HG03460 (cell line): ENCODE results near the gene RAB22A.

Source experiments
- ATAC-seq: cut with Tn5 transposase; IDR thresholded peaks from one replicate; pipeline ENCODE4 v1.9.1; 2021; ENCODE audit not compliant: unreplicated experiment

RAB22A gene

GRCh38 chr20:58309591-58310290, at the start of gene RAB22A:
Gene RAB22A (plus strand): TSS chr20:58309715. CDS start chr20:58309977, 262 bp downstream.
- ATAC-seq, result peak; percentile 70

- no peak for ATAC-seq
Observed at GRCh38 chr20:58260006-58260405, 49.5 kb upstream of the RAB22A start.

GRCh38 chr20:58261660-58262059, 47.9 kb upstream of the RAB22A start:
- ATAC-seq, result no peak

- ATAC-seq, result no peak
Observed at GRCh38 chr20:58264271-58264670, 45.2 kb upstream of the RAB22A start.

GRCh38 chr20:58267389-58268215, 41.9 kb upstream of the RAB22A start:
- ATAC-seq, result no peak

- no peak for ATAC-seq
Observed at GRCh38 chr20:58268421-58268821, 41.1 kb upstream of the RAB22A start.

- no peak for ATAC-seq
Observed at GRCh38 chr20:58268936-58269619, 40.4 kb upstream of the RAB22A start.

GRCh38 chr20:58271606-58272351, 37.7 kb upstream of the RAB22A start:
- no peak for ATAC-seq

- ATAC-seq, result no peak
Observed at GRCh38 chr20:58274384-58274783, 35.1 kb upstream of the RAB22A start.

GRCh38 chr20:58277107-58277506, 32.4 kb upstream of the RAB22A start:
- no peak for ATAC-seq

- ATAC-seq, result no peak
Observed at GRCh38 chr20:58277578-58278472, 31.7 kb upstream of the RAB22A start.

GRCh38 chr20:58286729-58287128, 22.8 kb upstream of the RAB22A start:
- no peak for ATAC-seq

GRCh38 chr20:58287638-58288037, 21.9 kb upstream of the RAB22A start:
- ATAC-seq, result no peak

GRCh38 chr20:58289143-58289542, 20.4 kb upstream of the RAB22A start:
- no peak for ATAC-seq

GRCh38 chr20:58293453-58293852, 16.1 kb upstream of the RAB22A start:
- ATAC-seq, result no peak

GRCh38 chr20:58294497-58295455, 14.7 kb upstream of the RAB22A start:
- ATAC-seq, result no peak

GRCh38 chr20:58296051-58296837, 13.3 kb upstream of the RAB22A start:
- no peak for ATAC-seq

GRCh38 chr20:58297394-58297793, 12.1 kb upstream of the RAB22A start:
- no peak for ATAC-seq
